GM18505 (cell line): Measurements from ENCODE around the gene NCK2.

Source experiments
- ATAC-seq: cut with Tn5 transposase; IDR thresholded peaks from one replicate; pipeline ENCODE4 v1.9.1; 2021; ENCODE audit not compliant: unreplicated experiment
- POLR2A ChIP-seq: IDR thresholded peaks from 4 replicates; pipeline ENCODE4 v1.6.1; 2011; ENCODE audit warnings: borderline replicate concordance; ENCODE audit not compliant: insufficient read depth, insufficient read length; ENCODE audit errors: extremely low read depth

NCK2 gene

GRCh38 chr2:105744909-105745853 is at the start of gene NCK2:
NCK2 (plus strand) TSS chr2:105744912; CDS start chr2:105855064, 110,152 bp downstream.
- peak; percentile 28 for TF ChIP-seq POLR2A
- ATAC-seq: peak; percentile 23

- no peak for TF ChIP-seq POLR2A
- ATAC-seq: no peak
These were observed 46.8 kb upstream of the NCK2 start for GRCh38 chr2:105697781-105698449.

DNA sequence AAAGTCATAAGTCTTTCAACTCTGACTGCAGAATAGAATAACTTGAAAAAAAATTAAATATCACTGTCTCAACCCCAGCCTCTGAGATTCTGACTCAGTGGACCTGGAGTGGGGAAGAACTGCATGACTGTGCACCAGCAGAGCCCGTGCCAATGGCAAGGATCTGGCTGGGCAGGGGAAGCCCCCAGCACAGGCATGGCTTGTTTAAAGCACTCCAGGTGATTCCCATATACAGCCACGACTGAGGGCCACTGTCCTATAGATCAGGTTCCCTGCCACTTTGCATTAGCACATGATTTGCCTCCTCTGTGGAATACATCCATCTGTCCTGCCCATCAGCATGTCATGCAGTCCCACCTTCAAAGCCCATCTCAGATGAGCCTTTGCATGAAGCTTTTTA is 45.9 kb upstream of the NCK2 start:
- no peak for TF ChIP-seq POLR2A
- ATAC-seq: no peak

DNA sequence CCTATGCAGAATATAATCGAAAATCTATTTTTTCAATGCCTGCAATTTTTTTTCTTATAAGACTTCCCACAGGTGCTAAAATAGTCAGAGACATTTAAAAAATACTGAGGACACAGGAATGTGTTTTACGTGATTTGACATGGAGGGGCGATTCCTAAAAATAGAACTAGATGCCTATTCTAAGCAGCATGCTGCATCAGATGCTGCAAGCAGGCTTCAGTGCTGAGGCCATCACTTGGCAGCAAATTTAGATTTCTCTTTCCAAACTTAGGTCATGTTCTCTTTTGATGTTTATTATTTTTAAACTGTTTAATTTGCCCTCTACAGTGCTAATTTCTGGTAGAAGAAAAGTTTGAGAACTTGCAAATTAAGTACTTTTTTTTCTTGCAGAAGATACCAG is 43.7 kb upstream of the NCK2 start:
- no peak for ATAC-seq
- no peak for TF ChIP-seq POLR2A

DNA sequence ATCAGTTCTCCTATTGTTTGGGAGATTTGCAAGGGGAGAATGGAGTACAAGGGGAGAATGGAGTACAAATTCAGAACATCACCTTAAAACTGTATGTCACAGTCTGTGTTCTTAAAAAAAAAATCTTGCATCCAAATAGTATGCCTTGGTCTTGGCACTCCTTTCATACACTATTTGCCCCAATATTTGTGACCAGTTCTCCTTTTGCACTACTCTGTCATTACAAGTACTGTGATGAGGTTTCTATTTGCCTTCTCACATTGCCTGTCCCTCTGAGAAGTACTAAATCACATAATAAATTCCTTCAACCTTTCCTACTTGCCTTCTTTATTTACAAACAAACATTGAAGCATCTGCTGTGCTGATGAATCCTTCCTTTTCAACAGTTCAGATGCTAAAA is 36.0 kb upstream of the NCK2 start:
- no peak for ATAC-seq
- TF ChIP-seq POLR2A: no peak

GRCh38 chr2:105711394-105711793 is 33.3 kb upstream of the NCK2 start:
- ATAC-seq: no peak
- TF ChIP-seq POLR2A: no peak

- ATAC-seq: no peak
- no peak for TF ChIP-seq POLR2A
These were observed 32.4 kb upstream of the NCK2 start for GRCh38 chr2:105712166-105712915.

DNA sequence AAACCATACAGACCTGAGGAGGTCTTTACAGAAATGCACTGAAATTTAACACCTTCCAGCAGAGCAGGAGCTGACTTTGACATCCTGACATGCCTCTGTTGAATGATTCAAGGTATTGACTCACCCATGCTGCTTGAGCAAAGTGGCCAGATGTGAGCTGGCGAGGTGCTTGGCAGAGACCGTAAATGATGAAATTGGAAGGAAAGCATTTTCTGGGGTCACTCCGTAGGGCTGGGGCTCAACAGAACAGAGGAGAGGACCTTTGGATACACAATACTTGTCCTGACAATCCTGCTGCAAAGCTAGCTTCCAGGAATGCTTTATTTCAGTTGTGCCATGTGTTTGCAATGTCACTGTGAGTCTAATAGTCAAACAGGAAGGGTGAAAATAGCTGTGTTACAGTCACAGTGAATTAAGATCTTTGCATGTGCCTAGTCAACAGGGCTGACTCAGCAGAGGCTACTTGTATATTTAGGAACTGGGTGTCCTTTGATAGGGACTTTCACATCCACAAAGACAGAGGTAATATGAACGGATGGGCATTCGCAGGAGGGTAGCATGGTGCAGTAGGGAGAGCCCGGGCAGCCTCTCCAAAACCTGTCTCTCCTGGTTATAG is 31.6 kb upstream of the NCK2 start:
- no peak for ATAC-seq
- TF ChIP-seq POLR2A: no peak

DNA sequence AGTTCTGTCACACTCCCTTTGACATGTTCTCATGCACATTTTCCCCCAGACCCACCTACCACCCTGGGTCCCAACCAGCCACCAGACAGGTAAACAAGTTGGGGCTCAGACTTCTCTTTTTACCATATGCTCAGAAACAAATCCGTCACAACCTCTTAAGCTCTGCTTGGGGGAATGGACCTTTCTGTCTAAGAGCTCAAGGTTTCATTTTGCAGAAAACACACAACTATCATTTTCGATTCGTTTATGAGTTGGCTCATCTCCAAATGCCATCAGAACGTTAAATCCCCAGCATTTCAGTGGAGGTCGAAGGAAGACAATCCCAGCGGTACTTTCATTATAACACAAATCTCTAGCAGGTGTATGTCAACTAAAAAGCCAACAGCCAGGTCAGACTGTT is 30.6 kb upstream of the NCK2 start:
- TF ChIP-seq POLR2A: no peak
- no peak for ATAC-seq

DNA sequence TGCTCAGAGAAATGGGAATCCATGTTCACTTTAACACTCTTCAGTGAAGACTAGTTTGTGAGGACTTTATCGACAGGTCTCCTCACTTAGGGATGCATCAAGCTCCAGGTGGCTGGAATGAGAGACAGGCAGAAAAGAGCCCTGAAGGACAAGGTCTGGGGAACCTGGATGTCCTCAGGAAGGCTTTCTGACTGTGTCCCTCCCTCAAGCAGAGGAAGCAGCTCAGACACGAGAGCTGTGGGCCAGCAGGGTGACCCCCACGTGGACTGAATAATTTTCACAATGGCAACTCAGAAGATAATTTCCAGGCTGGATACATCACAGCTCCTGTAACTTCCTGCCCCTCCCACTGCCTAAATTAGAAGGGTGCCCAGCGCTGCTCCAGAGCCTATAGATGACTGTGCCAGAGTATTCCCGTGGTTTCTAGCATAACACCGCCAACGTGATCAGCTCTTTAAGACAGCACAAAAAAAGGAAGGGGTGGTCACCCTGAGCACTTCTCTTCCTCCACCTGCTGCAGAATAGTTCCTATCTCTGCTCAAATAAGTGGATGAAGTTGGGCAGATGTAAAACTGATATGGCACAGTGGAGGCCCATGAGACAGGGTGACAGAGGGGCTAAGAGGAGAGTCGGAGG is 25.7 kb upstream of the NCK2 start:
- TF ChIP-seq POLR2A: no peak
- no peak for ATAC-seq

GRCh38 chr2:105721991-105722511 is 22.7 kb upstream of the NCK2 start:
- no peak for ATAC-seq
- TF ChIP-seq POLR2A: no peak

DNA sequence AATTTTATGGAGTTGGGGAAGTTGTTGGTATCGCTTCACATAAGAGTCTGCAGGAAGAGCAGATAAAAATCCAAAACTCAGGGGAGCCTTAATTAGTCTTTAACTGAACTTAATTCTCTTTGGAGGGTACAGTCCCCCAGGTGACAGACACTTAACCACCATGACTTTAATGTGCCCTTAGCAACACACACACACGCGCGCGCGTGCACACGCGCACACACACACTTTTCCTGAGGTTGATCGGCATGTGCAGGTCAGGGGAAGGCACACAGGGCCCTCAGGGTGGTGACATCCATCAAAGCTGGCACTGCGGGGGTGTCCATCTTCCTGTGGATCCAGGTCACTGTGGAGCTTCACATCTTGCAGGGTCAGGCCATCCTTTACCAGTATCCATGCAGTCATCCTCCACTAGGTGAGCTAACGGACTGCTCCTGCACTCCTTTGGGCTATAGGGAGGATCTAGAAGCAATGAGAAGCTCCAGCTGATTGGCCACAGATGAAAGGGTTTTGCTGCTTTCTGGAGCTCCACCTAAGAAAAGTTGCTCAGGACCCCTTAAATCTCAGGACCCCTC is 21.9 kb upstream of the NCK2 start:
- no peak for TF ChIP-seq POLR2A
- no peak for ATAC-seq
